T-helper 9 cell (primary cell): ENCODE results near the gene PSTPIP1.
A peak's percentile ranks its signal among the peaks of the same experiment; 100 is the strongest.

Experiments
- DNase-seq: peaks from one replicate; pipeline ENCODE4 v3.0.0-alpha.2; 2020

Gene PSTPIP1

GRCh38 chr15:76999996-77000395 is 5.1 kb downstream of the PSTPIP1 start:
- no peak for DNase-seq

GRCh38 chr15:77001351-77001750 is 6.4 kb downstream of the PSTPIP1 start:
- DNase-seq = no peak

GRCh38 chr15:77001966-77002365 is 7.0 kb downstream of the PSTPIP1 start:
- DNase-seq = no peak

GRCh38 chr15:77002436-77002835 is 7.5 kb downstream of the PSTPIP1 start:
- no peak for DNase-seq

GRCh38 chr15:77002954-77003912 is 8.3 kb downstream of the PSTPIP1 start:
- DNase-seq = peak; percentile 58

- DNase-seq = no peak
Measured at GRCh38 chr15:77004189-77004588, 9.3 kb downstream of the PSTPIP1 start.

GRCh38 chr15:77009176-77009575 is 14.2 kb downstream of the PSTPIP1 start:
- DNase-seq = no peak

GRCh38 chr15:77009646-77010311 is 14.9 kb downstream of the PSTPIP1 start:
- DNase-seq = no peak

- DNase-seq = no peak
Measured at GRCh38 chr15:77010312-77010686, 15.4 kb downstream of the PSTPIP1 start.

GRCh38 chr15:77010857-77011256 is 15.9 kb downstream of the PSTPIP1 start:
- DNase-seq = no peak

GRCh38 chr15:77012117-77012712 is 17.3 kb downstream of the PSTPIP1 start:
- DNase-seq = no peak

- peak; percentile 40 for DNase-seq
Measured at GRCh38 chr15:77012868-77013267, 17.9 kb downstream of the PSTPIP1 start.

- DNase-seq = peak; percentile 74
Measured at GRCh38 chr15:77013776-77014131, 18.8 kb downstream of the PSTPIP1 start.

- DNase-seq = no peak
Measured at GRCh38 chr15:77014132-77015081, 19.5 kb downstream of the PSTPIP1 start.

GRCh38 chr15:77015646-77016320 is 20.9 kb downstream of the PSTPIP1 start:
- no peak for DNase-seq

GRCh38 chr15:77016321-77016695 is 21.4 kb downstream of the PSTPIP1 start:
- DNase-seq = no peak

GRCh38 chr15:77017091-77017660 is 22.2 kb downstream of the PSTPIP1 start:
- DNase-seq = no peak

- DNase-seq = no peak
Measured at GRCh38 chr15:77017761-77018720, 23.1 kb downstream of the PSTPIP1 start.

- DNase-seq = no peak
Measured at GRCh38 chr15:77018796-77019505, 24.0 kb downstream of the PSTPIP1 start.
